Loucy (cell line): ENCODE data around the gene TYMP.

ENCODE experiments used
- EZH2phosphoT487 ChIP-seq: fragments of 200-600 bp; IDR thresholded peaks from 2 replicates; pipeline ENCODE4 v1.6.1; 2018; ENCODE audit warnings: antibody characterized with exemption, mild to moderate bottlenecking, moderate library complexity, borderline replicate concordance
- TF ChIP-seq, protein P1 (sequence below): fragments of 200-600 bp; sonication (generic); conservative IDR thresholded peaks from 2 replicates; pipeline ENCODE4 v1.5.1; 2014; ENCODE audit warnings: mild to moderate bottlenecking, antibody characterized with exemption, low read length

DNA sequence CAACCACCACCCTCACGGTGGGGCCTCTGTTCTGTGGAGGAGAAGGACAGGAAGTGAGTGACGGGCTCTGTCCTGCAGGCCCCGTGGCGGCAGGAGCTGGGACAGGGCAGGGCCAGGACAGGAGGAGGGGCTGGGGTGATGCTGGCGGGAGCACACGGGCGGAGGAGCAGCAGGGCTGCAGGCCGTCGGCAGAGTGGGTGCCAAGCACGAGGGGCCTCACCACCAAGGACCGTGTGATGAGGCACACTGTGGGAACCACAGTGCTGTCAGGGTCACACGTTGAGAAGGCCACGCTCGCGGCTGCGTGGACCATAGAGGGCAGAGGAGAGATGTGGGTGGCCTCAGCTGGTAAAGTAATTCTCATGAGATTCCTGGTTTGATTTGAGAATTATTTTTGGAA lies 12.9 kb downstream of the TYMP start:
- TF ChIP-seq, protein P1, sequence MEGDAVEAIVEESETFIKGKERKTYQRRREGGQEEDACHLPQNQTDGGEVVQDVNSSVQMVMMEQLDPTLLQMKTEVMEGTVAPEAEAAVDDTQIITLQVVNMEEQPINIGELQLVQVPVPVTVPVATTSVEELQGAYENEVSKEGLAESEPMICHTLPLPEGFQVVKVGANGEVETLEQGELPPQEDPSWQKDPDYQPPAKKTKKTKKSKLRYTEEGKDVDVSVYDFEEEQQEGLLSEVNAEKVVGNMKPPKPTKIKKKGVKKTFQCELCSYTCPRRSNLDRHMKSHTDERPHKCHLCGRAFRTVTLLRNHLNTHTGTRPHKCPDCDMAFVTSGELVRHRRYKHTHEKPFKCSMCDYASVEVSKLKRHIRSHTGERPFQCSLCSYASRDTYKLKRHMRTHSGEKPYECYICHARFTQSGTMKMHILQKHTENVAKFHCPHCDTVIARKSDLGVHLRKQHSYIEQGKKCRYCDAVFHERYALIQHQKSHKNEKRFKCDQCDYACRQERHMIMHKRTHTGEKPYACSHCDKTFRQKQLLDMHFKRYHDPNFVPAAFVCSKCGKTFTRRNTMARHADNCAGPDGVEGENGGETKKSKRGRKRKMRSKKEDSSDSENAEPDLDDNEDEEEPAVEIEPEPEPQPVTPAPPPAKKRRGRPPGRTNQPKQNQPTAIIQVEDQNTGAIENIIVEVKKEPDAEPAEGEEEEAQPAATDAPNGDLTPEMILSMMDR: no peak
- no peak for TF ChIP-seq EZH2phosphoT487
